ENCODE results near the gene TYW5. TPM values are rescaled to one million over a fixed set of nuclear protein-coding genes. Genes with fewer than 3 reads are reported as not detected.

TYW5 gene
- total RNA-seq, 1 donor from 2014 or later, result 12.5 TPM

DNA sequence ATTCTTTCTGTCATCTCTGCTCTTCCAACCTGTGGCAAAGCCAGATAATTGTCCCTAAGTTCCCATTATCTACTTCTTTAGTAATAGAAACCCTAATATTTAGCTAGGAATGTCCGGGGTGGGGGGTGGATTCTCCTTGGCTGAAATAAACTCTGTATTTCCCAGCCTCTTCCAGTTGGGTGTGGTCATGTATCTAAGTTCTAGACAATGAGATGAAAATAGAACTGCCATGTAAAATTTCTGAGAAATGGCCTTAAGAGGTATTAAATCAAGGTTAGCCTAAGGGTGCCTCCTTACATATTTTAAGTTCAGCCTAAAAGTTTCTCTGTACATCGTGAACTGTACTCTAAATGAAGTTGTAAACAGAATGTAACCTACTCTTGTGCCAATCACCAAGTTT lies 39.6 kb upstream of the TYW5 start:
- CTCF ChIA-PET, result interaction anchor here (1.2 kb wide), 1 partner anchor 9 kb away, joined by 3 read pairs; no protein-coding TSS in a partner anchor
- TF ChIP-seq CTCF (IDR thresholded peaks at IDR 0.05), result no peak
- intact Hi-C loops (cut with micrococcal nuclease), result no loop called here
- POLR2A ChIA-PET, result no interaction called here
- DNase-seq (no peak), ATAC-seq (ENCODE audit: low read depth) (no peak)
- no peak overlapping the region for H3K27ac Mint-ChIP-seq
- no peaks in the 10 kb centered on the region for H3K36me3 Mint-ChIP-seq (ENCODE audit: low read depth)
- H3K4me1 Mint-ChIP-seq, result no peaks in the 10 kb centered on the region
- H3K9me3 Mint-ChIP-seq, result no peaks in the 10 kb centered on the region
- no peaks in the 10 kb centered on the region for H3K27me3 Mint-ChIP-seq
- H3K4me3 Mint-ChIP-seq, result no peak overlapping the region

DNA sequence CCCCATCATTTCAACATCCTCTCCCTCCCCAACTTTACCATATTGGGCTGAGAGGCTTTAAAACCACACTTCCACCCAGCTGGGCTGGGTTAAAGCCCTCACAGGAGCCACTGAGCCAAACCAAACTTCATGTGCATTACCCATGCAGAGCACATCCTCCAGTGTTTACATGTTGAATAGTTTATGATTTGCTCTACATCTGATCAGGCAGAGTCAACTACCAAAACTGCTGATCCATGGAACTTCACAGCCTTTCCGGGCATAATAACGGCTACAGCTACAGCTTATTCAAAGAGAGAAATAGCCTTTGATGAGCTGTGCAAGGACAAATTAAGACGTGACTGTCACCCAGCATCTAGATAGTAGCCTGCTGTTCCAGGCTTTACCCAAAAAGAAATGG lies 39.1 kb upstream of the TYW5 start:
- no peak for TF ChIP-seq CTCF (IDR thresholded peaks at IDR 0.05)
- no peaks in the 10 kb centered on the region for H3K4me1 Mint-ChIP-seq
- H3K4me3 Mint-ChIP-seq, result no peak overlapping the region
- DNase-seq (no peak), ATAC-seq (ENCODE audit: low read depth) (no peak)
- no peak overlapping the region for H3K27ac Mint-ChIP-seq
- no peaks in the 10 kb centered on the region for H3K36me3 Mint-ChIP-seq (ENCODE audit: low read depth)
- ChIA-PET CTCF (interaction anchor here (1.2 kb wide), 1 partner anchor 9 kb away, joined by 3 read pairs; no protein-coding TSS in a partner anchor), POLR2A (no interaction called here)
- H3K27me3 Mint-ChIP-seq, result no peaks in the 10 kb centered on the region
- intact Hi-C loops (cut with micrococcal nuclease), result no loop called here
- no peaks in the 10 kb centered on the region for H3K9me3 Mint-ChIP-seq

GRCh38 chr2:199992296-199992695 lies 37.0 kb upstream of the TYW5 start:
- H3K4me3 Mint-ChIP-seq, result no peak overlapping the region
- POLR2A ChIA-PET, result no interaction called here
- H3K9me3 Mint-ChIP-seq, result no peaks in the 10 kb centered on the region
- intact Hi-C loops (cut with micrococcal nuclease), result no loop called here
- ATAC-seq (ENCODE audit: low read depth) (no peak), DNase-seq (no peak)
- CTCF ChIA-PET, result no interaction called here
- no peaks in the 10 kb centered on the region for H3K4me1 Mint-ChIP-seq
- H3K36me3 Mint-ChIP-seq (ENCODE audit: low read depth), result no peaks in the 10 kb centered on the region
- no peaks in the 10 kb centered on the region for H3K27me3 Mint-ChIP-seq
- TF ChIP-seq CTCF (IDR thresholded peaks at IDR 0.05), result no peak
- H3K27ac Mint-ChIP-seq, result no peak overlapping the region

DNA sequence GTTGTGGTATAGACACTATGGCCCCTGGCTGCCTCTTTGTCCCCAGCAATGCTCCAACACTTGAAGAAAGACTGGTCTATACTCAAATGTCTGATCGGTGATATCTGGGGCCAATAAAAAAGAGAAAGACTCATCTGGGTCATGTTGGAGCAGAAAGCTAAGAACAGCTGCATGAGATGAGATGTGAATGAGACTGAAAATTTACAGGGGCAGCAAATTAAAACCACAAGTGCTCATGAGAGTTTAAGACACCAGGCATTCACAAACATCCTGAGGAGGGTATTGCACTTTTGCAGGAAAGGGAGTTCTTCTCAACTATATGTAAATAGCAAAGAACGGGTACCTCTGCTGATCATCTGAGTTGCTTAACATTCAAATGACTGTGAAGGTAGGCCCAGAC lies 36.4 kb upstream of the TYW5 start:
- TF ChIP-seq CTCF (IDR thresholded peaks at IDR 0.05), result no peak
- POLR2A ChIA-PET, result no interaction called here
- Mint-ChIP-seq H3K4me1 (no peaks in the 10 kb centered on the region), H3K27me3 (no peaks in the 10 kb centered on the region), H3K27ac (no peak overlapping the region), H3K36me3 (ENCODE audit: low read depth) (no peaks in the 10 kb centered on the region), H3K9me3 (no peaks in the 10 kb centered on the region), H3K4me3 (no peak overlapping the region)
- intact Hi-C loops (cut with micrococcal nuclease), result no loop called here
- ATAC-seq (ENCODE audit: low read depth) (no peak), DNase-seq (no peak)
- CTCF ChIA-PET, result no interaction called here

- CTCF ChIA-PET, result no interaction called here
- intact Hi-C loops (cut with micrococcal nuclease), result no loop called here
- POLR2A ChIA-PET, result no interaction called here
- Mint-ChIP-seq H3K4me1 (no peaks in the 10 kb centered on the region), H3K4me3 (no peak overlapping the region), H3K27me3 (no peaks in the 10 kb centered on the region), H3K27ac (no peak overlapping the region), H3K9me3 (no peaks in the 10 kb centered on the region), H3K36me3 (ENCODE audit: low read depth) (no peaks in the 10 kb centered on the region)
- TF ChIP-seq CTCF (IDR thresholded peaks at IDR 0.05), result no peak
- no peak for ATAC-seq (ENCODE audit: low read depth)
- no peak for DNase-seq
These were observed 34.5 kb upstream of the TYW5 start for GRCh38 chr2:199989822-199990221.
